Gastrocnemius medialis (tissue), 4 donors: ENCODE data around the gene SEMA3C. TPM values are rescaled to one million over a fixed set of nuclear protein-coding genes. Genes with fewer than 3 reads are reported as not detected.

Source experiments
- ATAC-seq, 2 donors: fragments of 150-250 bp; one replicate each; pipeline ENCODE4 v1.9.1; 2016
- DNase-seq, 2 donors: peaks; one replicate each; pipeline ENCODE4 v3.0.0-alpha.2; 2019
- H3K27ac ChIP-seq, 4 donors: fragments of 200-600 bp; sonication (generic); 1 replicate in 1 of 4; 2 replicates in 3 of 4; pipeline ENCODE4 v1.5.1; 2016 to 2018; ENCODE audit warnings: mild to moderate bottlenecking in 2 of 4, moderate library complexity in 1 of 4
- H3K27me3 ChIP-seq, 3 donors: fragments of 200-600 bp; sonication (generic) in 2 of 3; 1 replicate in 1 of 3; 2 replicates in 2 of 3; pipeline versions ENCODE4 v1.5.1 to v1.6.0; 2016 to 2019; ENCODE audit warnings: mild to moderate bottlenecking in 1 of 3, moderate library complexity in 1 of 3
- H3K36me3 ChIP-seq, 2 donors: fragments of 200-600 bp; sonication (generic) in 1 of 2; one replicate each; pipeline ENCODE4 v1.5.1; 2017 to 2018
- H3K4me1 ChIP-seq, 2 donors: fragments of 200-600 bp; sonication (generic) in 1 of 2; one replicate each; pipeline ENCODE4 v1.5.1; 2016 to 2017; ENCODE audit warnings: mild to moderate bottlenecking in 2 of 2
- H3K4me3 ChIP-seq, 4 donors: fragments of 200-600 bp; sonication (generic) in 3 of 4; 1 replicate in 1 of 4; 2 replicates in 3 of 4; pipeline ENCODE4 v1.5.1; 2016 to 2019; ENCODE audit warnings: mild to moderate bottlenecking in 2 of 4
- H3K9me3 ChIP-seq, 3 donors: fragments of 200-600 bp; sonication (generic) in 2 of 3; 1 replicate in 1 of 3; 2 replicates in 2 of 3; pipeline ENCODE4 v1.5.1; 2016 to 2019
- POLR2A ChIP-seq, 2 donors: fragments of 450-650 bp; IDR thresholded peaks; one replicate each; pipeline ENCODE4 v1.6.1; 2017; ENCODE audit warnings: antibody characterized with exemption in 2 of 2, mild to moderate bottlenecking in 2 of 2, moderate library complexity in 2 of 2
- in situ Hi-C, 4 donors: fragments of 200-750 bp; cut with MboI; loops; one replicate each; pipeline versions ENCODE4 v1.15.0 to v1.8.0; 2017; ENCODE audit warnings: low sequenced_read_pairs in 4 of 4
- intact Hi-C: fragments of 100-400 bp; cut with DNase I; formaldehyde crosslinking; loops from one replicate; pipeline ENCODE4 v1.15.1; 2023; ENCODE audit warnings: low total_unique reads
- total RNA-seq, 4 donors: library from RNA; depleted of rRNA; stranded (reverse); fragments of >200 nt; gene quantifications; one replicate each; pipeline versions ENCODE4 v1.1.0 to v1.2.3, GENCODE V29; 2016
- TF ChIP-seq, protein P1 (sequence below), 5 experiments: fragments of 450-650 bp in 3 of 5; fragments of 200-600 bp in 2 of 5; sonication (generic) in 2 of 5; IDR thresholded peaks in 4 of 5; conservative IDR thresholded peaks in 1 of 5; 1 replicate in 4 of 5; 2 replicates in 1 of 5; pipeline ENCODE4 v1.5.1; 2016 to 2019; ENCODE audit warnings: antibody characterized with exemption in 5 of 5, mild to moderate bottlenecking in 3 of 5, moderate library complexity in 3 of 5

Gene SEMA3C
- total RNA-seq, 4 donors from 2014 or later, result 5.4 to 58.5 (median 30.3) TPM

DNA sequence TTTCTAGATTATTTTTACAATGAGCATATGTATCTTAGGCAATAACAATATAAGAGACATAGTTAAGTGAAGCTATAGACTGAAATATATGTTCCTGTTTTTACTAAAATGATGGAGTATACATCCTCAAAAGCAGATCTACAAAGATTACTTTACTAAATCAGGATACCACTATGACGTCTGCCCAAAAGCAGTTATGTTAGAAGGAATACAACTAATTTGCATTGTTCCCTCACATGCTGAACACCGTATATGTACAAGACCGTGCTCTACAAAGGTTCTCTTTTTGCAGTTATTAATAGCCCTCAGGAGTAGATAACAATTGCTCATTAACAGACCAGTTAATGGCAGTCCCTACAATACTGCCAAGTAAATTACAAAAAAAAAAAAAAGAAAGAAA, 143.0 kb downstream of the SEMA3C start:
- TF ChIP-seq POLR2A (IDR thresholded peaks at IDR 0.05), result no peak
- TF ChIP-seq, protein P1, sequence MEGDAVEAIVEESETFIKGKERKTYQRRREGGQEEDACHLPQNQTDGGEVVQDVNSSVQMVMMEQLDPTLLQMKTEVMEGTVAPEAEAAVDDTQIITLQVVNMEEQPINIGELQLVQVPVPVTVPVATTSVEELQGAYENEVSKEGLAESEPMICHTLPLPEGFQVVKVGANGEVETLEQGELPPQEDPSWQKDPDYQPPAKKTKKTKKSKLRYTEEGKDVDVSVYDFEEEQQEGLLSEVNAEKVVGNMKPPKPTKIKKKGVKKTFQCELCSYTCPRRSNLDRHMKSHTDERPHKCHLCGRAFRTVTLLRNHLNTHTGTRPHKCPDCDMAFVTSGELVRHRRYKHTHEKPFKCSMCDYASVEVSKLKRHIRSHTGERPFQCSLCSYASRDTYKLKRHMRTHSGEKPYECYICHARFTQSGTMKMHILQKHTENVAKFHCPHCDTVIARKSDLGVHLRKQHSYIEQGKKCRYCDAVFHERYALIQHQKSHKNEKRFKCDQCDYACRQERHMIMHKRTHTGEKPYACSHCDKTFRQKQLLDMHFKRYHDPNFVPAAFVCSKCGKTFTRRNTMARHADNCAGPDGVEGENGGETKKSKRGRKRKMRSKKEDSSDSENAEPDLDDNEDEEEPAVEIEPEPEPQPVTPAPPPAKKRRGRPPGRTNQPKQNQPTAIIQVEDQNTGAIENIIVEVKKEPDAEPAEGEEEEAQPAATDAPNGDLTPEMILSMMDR (IDR thresholded peaks at IDR 0.05 in 4 of 5, conservative IDR thresholded peaks at IDR 0.05 in 1 of 5), result no peak
- no peaks in the 10 kb centered on the region for H3K36me3 ChIP-seq
- H3K27ac ChIP-seq, result no peak overlapping the region
- no peak overlapping the region for H3K4me3 ChIP-seq
- H3K4me1 ChIP-seq, result peaks cover 37 to 65% of the 10 kb centered on the region in 2 donors
- DNase-seq (no peak), ATAC-seq (no peak)
- H3K27me3 ChIP-seq, result no peaks in the 10 kb centered on the region
- no peaks in the 10 kb centered on the region for H3K9me3 ChIP-seq
- in situ Hi-C loops, result no loop called here
- intact Hi-C loops, result no loop called here

DNA sequence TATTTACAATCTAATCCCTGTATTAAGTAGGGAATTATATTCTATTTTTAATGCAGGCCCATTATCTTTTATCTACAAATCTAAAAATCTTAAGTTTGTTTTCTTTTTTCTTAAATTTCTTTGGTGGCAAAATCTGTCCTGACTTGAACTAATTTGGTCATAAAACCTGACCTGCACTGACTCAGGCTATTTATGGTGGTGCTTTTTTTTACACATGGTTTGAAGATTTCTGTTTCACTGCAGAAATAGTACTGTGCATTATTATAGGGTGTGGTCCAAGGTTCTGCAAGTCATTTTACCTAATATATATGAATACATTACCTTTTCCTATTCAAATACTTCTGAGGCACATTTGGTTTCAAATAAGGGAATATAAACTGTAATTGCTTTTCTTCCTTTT, 143.4 kb downstream of the SEMA3C start:
- Histone ChIP-seq H3K4me3 (no peak overlapping the region), H3K36me3 (no peaks in the 10 kb centered on the region), H3K4me1 (peaks cover 33 to 62% of the 10 kb centered on the region in 2 donors), H3K9me3 (no peaks in the 10 kb centered on the region), H3K27ac (no peak overlapping the region), H3K27me3 (no peaks in the 10 kb centered on the region)
- in situ Hi-C loops, result no loop called here
- no peak for DNase-seq
- ATAC-seq, result no peak
- TF ChIP-seq, protein P1 (IDR thresholded peaks at IDR 0.05 in 4 of 5, conservative IDR thresholded peaks at IDR 0.05 in 1 of 5), result no peak
- no peak for TF ChIP-seq POLR2A (IDR thresholded peaks at IDR 0.05)
- intact Hi-C loops, result no loop called here

DNA sequence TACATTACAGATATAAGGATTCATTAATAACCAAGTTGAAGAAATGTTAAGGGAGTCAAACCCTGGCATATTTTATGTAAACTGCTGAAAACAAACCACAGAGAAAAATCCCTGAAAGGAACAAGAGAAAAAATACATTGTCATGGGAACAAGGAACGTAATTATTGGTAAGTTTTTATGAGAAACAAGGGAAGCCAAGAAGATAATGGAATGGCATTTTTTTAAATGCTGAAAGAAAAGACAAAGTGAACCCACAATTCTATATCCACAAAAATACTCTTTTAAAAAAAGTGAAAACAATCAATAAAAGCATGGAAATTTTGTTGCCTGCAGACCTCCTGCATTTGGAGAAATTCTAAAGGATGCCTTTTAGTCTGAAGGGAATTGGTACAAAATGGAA, 144.0 kb downstream of the SEMA3C start:
- DNase-seq (no peak), ATAC-seq (no peak)
- peaks cover 33 to 56% of the 10 kb centered on the region in 2 donors for H3K4me1 ChIP-seq
- no peaks in the 10 kb centered on the region for H3K36me3 ChIP-seq
- no peak overlapping the region for H3K4me3 ChIP-seq
- no peaks in the 10 kb centered on the region for H3K9me3 ChIP-seq
- no peak overlapping the region for H3K27ac ChIP-seq
- intact Hi-C loops (no loop called here), in situ Hi-C loops (no loop called here)
- no peaks in the 10 kb centered on the region for H3K27me3 ChIP-seq
- TF ChIP-seq, protein P1 (IDR thresholded peaks at IDR 0.05 in 4 of 5, conservative IDR thresholded peaks at IDR 0.05 in 1 of 5), result no peak
- TF ChIP-seq POLR2A (IDR thresholded peaks at IDR 0.05), result no peak

DNA sequence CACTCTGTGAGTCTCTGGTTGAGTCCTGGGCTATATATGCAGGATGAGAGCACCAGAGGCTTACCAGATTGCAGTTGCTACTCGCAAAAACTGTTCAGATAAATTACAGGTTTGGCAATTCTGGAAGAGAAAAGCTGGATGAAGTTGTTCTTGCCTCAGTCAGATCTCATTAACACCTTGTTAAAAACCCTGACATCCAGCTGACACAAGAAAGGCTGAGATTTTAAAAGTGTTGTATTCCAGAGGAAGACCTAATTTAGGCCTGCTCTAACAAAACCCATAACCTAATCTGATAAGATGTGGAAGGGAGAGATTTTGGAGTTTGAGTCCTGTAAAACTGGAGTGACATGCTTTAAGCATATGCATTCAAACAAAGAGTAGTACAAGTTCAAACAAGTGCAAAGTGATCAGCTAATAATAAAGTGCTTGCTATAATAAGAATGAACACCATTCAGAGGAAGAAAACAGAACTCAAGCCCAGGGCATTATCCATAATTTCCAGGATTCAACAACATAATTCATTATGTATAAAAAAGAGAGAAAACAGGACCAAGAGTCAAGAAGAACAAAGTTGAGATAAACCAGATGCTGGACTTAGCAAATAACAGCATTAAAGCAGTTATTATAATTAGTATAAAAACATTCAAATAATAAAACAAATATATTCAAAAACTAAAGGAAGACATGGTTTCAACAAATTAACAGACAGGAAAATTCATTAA, 144.9 kb downstream of the SEMA3C start:
- ATAC-seq, result no peak
- Histone ChIP-seq H3K27ac (no peak overlapping the region), H3K9me3 (no peaks in the 10 kb centered on the region), H3K4me3 (no peak overlapping the region), H3K27me3 (no peaks in the 10 kb centered on the region), H3K4me1 (peaks cover 33 to 55% of the 10 kb centered on the region in 2 donors), H3K36me3 (no peaks in the 10 kb centered on the region)
- no peak for DNase-seq
- intact Hi-C loops, result no loop called here
- in situ Hi-C loops, result no loop called here
- TF ChIP-seq, protein P1 (IDR thresholded peaks at IDR 0.05 in 4 of 5, conservative IDR thresholded peaks at IDR 0.05 in 1 of 5), result no peak
- TF ChIP-seq POLR2A (IDR thresholded peaks at IDR 0.05), result no peak
